ENCODE results near the gene DPH3.

Gene DPH3

DNA sequence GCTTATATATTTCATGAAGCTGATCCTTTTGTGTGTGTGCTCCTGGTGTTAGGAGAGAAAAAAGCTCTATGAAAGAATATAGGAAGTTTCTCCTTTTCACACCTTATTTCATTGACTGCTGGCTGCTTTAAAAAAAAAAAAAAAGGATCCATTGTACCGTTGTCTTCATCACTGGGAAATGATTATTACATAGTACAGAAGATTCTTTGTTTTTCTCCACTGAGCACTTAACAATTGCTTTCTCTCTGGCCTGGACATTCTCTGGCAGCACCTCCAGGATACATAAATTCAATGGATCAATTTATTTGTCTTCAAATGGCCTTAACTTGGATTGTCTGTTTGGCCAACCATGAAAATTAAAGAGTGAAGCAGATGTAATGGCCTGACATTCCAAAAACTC, 37.2 kb downstream of the DPH3 start:
- no peak for DNase-seq

GRCh38 chr3:16224325-16224724, 40.4 kb downstream of the DPH3 start:
- DNase-seq, result no peak

GRCh38 chr3:16222547-16222946, 42.2 kb downstream of the DPH3 start:
- DNase-seq, result no peak

DNA sequence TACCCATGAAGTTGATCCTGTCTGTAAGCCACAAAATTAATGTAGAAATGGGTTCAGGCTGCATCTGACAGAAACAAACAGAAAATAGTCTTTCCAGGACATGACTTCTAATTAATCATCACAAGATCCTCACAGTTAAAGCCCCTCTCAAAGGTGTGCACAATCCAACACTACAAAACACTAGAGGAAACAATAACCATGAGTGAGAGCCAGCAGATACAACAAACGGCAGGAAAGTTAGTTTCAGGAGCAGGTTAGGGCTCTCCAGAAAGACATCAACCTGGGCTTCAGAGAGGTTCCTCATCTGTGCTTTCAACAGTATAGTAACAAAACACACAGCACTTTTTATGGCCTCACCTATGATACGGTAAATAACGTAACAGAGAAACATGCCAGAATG, 42.8 kb downstream of the DPH3 start:
- DNase-seq, result no peak

DNA sequence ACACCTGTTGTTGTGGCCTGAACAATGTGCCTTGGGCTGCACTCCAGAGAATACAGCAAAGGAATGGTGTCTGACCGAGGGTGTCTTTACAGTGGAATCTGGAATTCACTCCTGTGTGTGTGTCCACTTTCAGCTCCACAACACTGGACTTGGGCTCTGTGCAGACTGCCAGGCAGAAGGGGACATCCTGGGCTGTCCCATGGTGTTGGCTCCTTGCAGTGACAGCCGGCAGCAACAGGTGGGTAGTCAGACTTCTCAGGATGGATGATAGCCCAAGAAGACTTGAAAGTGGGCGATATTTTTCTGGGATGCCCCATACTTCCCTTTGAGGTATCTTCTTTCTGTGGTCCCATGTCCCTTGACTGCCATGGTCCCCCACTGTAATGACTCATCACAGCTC, 45.0 kb downstream of the DPH3 start:
- DNase-seq, result no peak

DNA sequence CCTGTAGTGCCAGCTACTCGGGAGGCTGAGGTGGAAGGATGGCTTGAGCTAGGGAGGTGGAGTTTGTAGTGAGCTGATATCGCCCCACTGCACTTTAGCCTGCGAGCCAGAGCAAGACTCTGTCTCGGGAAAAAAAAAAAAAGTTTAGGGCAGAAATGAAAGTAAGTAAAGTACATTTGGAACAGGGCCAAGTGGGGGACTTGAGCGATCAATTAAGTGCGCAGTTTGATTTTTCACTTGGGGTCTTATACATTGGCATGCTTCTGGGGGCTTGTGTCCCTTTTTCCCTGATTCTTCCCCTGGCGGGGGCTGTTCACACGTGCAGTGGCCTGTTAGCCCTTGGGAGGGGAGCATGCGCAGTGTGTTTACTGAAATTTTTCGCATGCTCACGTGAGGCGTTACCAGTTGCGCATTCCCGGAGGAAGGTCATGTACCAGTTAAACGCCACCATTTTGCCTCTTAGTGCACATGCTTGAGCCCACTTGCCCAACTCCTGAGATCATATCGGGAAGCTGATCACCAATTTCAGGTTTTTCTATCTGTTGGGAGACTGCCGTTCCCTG, 48.3 kb downstream of the DPH3 start:
- DNase-seq, result no peak

DNA sequence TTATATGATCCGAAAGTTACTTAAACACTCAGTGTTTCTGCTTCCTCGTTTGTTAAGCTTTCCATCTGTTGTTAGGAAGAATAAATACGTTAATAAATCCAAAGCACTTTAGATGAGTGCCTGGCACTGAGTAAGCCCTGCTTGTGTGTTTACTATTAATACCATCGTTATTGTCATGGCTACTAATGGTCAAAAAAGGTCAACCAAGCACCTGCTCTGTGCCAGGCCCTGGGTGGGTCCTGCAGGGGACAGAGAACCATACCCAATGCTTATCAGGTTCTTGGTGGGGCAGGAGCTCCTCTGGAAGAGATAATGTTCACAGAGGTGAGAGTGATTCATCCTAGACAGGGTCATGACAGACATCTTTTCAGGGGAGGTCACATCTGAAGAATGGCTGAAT, 50.4 kb downstream of the DPH3 start:
- no peak for DNase-seq

DNA sequence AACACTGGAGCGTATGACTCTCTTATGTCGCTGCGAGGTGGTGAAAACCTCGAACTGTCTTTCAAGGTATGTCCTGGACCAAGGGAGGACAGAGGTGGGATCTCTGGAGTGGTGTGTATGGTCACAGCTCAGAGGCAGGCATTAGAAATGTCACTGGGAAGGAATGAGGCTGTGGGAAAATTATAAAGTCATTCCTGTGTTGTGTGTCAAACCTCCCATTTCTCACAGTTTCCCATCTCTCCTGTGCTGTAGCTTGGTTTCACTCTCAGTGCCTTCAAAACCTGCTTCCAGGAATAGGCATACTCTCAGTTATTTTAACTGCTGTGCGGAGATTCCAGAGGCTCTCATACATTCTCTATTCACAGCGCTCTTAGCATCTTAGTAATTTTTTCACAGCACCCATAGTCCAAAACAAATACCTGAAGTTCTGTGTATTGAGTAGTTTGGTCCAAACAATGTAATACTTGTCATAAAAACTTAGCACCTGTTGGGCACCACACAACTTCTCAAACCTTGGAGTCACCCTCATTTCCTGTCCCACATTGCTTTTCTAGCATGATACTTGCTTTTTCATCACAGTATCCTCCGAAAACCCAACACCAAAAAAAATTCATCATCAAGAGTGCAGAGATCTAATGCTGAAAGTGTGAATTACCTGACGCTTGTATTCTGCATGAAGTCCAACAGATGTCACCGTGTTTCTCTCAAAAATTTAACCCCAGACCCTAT, 53.4 kb downstream of the DPH3 start:
- no peak for DNase-seq

Data from activated naive CD4-positive, alpha-beta T cell treated with Interleukin-2 at 50 U/mL for 16 hours (primary cell).